Loucy (cell line): Measurements from ENCODE around the gene LRRC27.

Source experiments
- EZH2phosphoT487 ChIP-seq: fragments of 200-600 bp; IDR thresholded peaks from 2 replicates; pipeline ENCODE4 v1.6.1; 2018; ENCODE audit warnings: antibody characterized with exemption, mild to moderate bottlenecking, moderate library complexity, borderline replicate concordance
- TF ChIP-seq, protein P1 (sequence below): fragments of 200-600 bp; sonication (generic); conservative IDR thresholded peaks from 2 replicates; pipeline ENCODE4 v1.5.1; 2014; ENCODE audit warnings: mild to moderate bottlenecking, antibody characterized with exemption, low read length

DNA sequence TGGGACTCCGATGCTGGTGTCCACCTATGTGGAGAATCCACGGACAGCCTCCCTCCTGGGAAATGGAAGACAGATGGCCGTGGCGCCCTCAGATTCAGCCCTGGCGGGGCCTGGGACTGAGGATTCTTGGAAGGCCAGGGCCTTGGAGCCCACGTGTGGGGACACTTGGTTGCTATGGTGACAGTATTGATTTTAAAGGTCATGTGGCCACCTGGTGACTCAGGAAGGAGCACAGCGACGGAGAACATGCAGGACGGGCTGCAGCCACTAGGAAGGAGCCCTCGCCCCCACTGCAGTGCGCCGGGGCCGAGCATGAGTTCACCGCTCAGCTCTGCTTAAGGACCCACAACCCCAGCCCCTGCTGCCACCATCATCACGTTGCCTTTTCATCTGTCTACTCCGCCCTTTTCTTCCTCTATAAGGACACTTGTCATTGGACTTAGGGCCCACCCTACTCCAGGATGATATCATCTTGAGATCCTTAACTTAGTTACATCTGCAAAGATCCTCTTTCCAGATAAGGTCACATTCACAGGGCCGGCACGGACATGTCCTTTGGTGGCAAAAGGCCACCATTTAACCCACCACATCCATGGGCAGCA is 20.6 kb upstream of the LRRC27 start:
- TF ChIP-seq, protein P1, sequence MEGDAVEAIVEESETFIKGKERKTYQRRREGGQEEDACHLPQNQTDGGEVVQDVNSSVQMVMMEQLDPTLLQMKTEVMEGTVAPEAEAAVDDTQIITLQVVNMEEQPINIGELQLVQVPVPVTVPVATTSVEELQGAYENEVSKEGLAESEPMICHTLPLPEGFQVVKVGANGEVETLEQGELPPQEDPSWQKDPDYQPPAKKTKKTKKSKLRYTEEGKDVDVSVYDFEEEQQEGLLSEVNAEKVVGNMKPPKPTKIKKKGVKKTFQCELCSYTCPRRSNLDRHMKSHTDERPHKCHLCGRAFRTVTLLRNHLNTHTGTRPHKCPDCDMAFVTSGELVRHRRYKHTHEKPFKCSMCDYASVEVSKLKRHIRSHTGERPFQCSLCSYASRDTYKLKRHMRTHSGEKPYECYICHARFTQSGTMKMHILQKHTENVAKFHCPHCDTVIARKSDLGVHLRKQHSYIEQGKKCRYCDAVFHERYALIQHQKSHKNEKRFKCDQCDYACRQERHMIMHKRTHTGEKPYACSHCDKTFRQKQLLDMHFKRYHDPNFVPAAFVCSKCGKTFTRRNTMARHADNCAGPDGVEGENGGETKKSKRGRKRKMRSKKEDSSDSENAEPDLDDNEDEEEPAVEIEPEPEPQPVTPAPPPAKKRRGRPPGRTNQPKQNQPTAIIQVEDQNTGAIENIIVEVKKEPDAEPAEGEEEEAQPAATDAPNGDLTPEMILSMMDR = no peak
- no peak for TF ChIP-seq EZH2phosphoT487
